Measurements from ENCODE around the gene PKD1. TPM values are rescaled to one million over a fixed set of nuclear protein-coding genes. Genes with fewer than 3 reads are reported as not detected.
A peak's percentile ranks its signal among the peaks of the same experiment; 100 is the strongest.

Gene PKD1
- total and polyA plus RNA-seq, 8 donors, result 29.8 to 127 (median 44.2) TPM

DNA sequence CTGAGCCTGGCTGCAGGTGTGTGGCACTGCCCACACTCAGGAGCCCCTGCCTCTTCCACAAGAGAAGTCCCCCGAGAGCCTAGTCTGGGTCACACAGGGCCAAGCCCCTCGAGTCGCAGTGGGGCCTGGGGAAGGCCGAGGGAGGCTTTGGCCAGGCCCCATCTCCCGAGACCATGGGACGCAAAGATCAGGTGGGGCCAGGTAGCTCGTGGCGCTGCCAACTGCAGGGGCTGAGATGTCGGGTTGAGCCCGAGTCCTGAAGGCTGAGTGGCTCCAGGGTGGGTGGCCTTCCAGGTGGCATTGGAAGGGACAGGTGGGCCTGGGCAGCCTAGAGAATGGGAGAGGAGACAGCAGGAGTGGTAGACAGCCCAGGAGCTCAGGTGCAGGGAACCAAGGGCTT is 26.2 kb upstream of the PKD1 start:
- Histone ChIP-seq H3K36me3 (no peaks in the 10 kb centered on the region), H3K27ac (no peak overlapping the region), H3K4me1 (peaks cover 7 to 14% (median 11%) of the 10 kb centered on the region in 3 donors), H3K27me3 (no peaks in the 10 kb centered on the region), H3K9me3 (no peaks in the 10 kb centered on the region), H3K4me3 (no peak overlapping the region)
- WGBS, 2 donors, result 92 to 98% methylated on average over 10 of the region's 10 CpGs
- intact Hi-C loops (cut with DNase I), result loop anchor here in 1 of 3 donors (2.0 kb wide), 1 partner anchor 15 kb away; no protein-coding TSS in a partner anchor
- TF ChIP-seq, protein P1, sequence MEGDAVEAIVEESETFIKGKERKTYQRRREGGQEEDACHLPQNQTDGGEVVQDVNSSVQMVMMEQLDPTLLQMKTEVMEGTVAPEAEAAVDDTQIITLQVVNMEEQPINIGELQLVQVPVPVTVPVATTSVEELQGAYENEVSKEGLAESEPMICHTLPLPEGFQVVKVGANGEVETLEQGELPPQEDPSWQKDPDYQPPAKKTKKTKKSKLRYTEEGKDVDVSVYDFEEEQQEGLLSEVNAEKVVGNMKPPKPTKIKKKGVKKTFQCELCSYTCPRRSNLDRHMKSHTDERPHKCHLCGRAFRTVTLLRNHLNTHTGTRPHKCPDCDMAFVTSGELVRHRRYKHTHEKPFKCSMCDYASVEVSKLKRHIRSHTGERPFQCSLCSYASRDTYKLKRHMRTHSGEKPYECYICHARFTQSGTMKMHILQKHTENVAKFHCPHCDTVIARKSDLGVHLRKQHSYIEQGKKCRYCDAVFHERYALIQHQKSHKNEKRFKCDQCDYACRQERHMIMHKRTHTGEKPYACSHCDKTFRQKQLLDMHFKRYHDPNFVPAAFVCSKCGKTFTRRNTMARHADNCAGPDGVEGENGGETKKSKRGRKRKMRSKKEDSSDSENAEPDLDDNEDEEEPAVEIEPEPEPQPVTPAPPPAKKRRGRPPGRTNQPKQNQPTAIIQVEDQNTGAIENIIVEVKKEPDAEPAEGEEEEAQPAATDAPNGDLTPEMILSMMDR (IDR thresholded peaks at IDR 0.05), result no peak
- DNase-seq, result no peak
- ATAC-seq, result no peak
- FAIRE-seq, result no peak

DNA sequence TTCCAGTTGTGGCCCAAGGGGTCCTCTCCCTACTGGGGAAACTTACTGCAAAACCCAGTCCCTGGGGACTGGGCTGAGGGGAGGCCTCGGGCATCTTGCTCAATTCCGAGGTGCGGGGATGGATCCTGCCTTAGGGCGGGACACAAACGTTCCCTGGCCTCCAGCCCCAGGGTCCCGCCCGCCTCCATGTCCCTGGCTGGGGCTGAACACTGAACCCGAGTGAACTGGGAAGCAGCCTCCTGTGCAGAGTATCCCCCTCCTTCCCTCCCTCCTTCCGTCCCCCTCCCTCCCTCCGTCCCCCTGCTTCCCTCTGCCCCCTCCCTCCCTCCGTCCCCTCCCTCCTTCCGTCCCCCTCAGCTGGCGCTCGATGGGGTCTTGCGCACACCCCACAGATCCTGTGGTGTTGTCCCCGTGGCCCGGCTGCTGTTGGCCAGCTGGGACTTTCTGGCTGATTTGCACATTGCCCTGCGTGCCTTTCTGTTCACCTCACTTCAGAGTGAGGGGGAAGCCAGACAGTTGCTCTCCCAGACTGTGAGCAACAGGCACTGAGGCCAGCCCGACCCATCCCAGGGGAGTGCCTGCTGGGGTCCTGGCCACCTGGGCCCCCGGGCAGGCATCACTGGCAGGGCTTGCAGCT is 25.3 kb upstream of the PKD1 start:
- 85% methylated on average over 20 of the region's 20 CpGs for WGBS, 2 donors
- Histone ChIP-seq H3K4me3 (no peak overlapping the region), H3K27me3 (no peaks in the 10 kb centered on the region), H3K27ac (no peak overlapping the region), H3K4me1 (peaks cover 13 to 21% (median 15%) of the 10 kb centered on the region in 3 donors), H3K9me3 (no peaks in the 10 kb centered on the region), H3K36me3 (no peaks in the 10 kb centered on the region)
- ATAC-seq (no peak), FAIRE-seq (no peak), DNase-seq (no peak)
- intact Hi-C loops (cut with DNase I), result loop anchor here in 1 of 3 donors (2.0 kb wide), 1 partner anchor 16 kb away; no protein-coding TSS in a partner anchor
- TF ChIP-seq, protein P1 (IDR thresholded peaks at IDR 0.05), result no peak

DNA sequence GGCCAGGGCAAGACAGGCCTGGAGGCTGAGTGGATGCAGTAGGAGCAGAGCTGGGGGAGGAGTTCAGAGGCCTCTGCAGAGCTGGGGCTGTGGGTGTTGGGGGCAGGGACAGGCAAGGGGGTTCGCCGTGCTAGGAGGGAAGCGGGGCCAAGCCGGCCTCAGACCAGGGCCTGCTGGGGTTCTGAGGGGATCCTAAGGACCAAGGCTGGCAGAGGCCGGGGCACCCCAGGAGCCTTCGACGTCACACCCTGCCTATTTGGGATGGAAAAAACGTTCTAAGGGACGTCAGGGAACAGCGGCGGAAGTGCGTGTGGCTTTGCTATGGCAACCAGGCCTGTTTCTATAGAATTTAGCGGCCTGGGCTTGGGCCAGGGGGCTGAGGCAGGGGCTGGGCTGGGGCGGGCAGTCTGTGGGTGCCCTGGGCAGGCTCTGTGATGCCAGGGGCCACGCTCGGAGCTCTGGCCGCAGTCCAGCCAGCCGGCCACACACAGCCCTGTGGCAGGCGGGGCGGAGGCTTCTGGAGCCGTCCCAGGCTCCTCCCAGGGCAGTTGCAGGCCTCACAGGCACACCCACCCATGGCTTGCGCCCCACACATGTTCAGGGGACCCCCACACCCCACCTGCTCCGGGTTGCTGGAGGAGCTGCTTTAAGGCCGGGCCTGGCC is 23.6 kb upstream of the PKD1 start:
- 77 to 81% methylated on average over 24 of the region's 24 CpGs for WGBS, 2 donors
- Histone ChIP-seq H3K27me3 (no peaks in the 10 kb centered on the region), H3K9me3 (no peaks in the 10 kb centered on the region), H3K27ac (no peak overlapping the region), H3K4me1 (peaks cover 13 to 21% (median 15%) of the 10 kb centered on the region in 3 donors), H3K36me3 (no peaks in the 10 kb centered on the region), H3K4me3 (no peak overlapping the region)
- no peak for ATAC-seq
- no peak for FAIRE-seq
- TF ChIP-seq, protein P1 (IDR thresholded peaks at IDR 0.05), result no peak
- intact Hi-C loops (cut with DNase I), result no loop called here
- DNase-seq, result peak in 2 of 6 donors; percentile 22 to 63

DNA sequence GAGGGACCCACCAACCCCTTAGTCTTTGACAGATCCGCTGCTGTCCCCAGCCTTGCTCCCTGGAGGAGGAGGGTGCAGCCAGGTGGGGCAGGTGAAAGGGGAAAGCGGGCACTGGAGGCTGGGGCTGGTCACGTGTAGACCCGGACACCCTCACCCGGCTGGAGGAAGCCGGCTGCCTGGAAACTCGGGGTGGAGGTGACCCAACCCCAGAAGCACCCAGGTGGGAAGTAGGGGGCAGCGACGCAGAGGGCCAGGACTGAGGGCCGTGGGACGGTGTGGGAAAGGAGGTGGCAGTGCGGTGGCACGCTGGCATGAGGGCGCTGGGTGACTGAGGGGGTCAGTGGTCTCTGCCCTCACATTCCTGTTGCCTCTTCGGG is 22.6 kb upstream of the PKD1 start:
- TF ChIP-seq, protein P1 (IDR thresholded peaks at IDR 0.05), result no peak
- Histone ChIP-seq H3K27ac (peak overlapping the region in 1 of 4 donors; percentile 22), H3K36me3 (no peaks in the 10 kb centered on the region), H3K9me3 (no peaks in the 10 kb centered on the region), H3K4me1 (peaks cover 13 to 21% (median 20%) of the 10 kb centered on the region in 3 donors), H3K4me3 (peak overlapping the region in 1 of 4 donors; percentile 17), H3K27me3 (no peaks in the 10 kb centered on the region)
- FAIRE-seq, result no peak
- ATAC-seq, result no peak
- DNase-seq, result peak in 2 of 6 donors; percentile 20 to 37
- 84 to 88% methylated on average over 15 of the region's 15 CpGs for WGBS, 2 donors
- intact Hi-C loops (cut with DNase I), result no loop called here
